ENCODE measurements around the gene HIVEP3.

DNA sequence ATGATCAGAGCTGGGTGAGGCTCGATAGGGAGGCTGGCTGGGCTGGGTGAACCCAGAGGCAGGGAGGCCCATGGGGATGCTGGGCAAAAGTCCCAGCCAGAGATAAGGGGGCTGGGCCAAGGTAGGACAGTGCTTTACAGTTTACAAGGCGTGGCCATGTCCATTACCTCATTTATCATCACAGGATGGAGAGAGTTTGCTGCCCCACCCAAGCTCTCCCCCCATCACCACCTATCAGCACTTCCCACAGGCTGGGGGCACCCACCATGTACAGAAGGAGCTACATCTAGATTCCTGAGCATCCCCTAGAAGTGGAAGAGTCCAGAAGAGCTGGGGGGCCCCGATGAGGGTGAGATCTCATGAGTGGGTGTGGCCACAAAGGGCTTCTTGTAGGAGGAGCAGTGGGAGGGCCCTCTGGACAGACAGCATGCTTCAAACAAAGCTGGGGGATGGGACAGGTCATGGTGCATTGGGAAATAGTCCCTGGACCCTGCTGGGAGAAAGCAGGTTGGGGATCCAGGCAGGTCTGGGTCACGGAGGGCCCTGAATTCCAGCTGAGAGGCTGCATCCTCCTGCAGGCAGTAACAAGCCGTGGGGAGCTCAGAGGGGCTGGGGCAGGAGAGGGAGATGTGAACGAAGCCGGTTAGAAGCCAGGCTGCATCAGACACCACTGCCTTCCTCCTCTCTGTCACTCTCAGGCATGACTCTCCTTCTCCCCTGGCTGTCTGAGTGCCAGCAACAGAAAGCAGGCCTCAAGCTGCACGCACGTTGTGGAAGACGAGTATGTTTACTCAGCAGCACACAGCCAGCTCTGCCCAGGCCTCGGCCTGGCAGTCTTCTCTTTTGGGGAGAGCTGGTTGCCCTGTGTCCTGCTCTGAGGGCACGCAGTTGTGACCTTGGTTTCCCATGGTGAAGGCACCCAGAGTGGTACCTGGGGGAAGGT, 202.3 kb downstream of the HIVEP3 start:
- TF ChIP-seq, protein P1, sequence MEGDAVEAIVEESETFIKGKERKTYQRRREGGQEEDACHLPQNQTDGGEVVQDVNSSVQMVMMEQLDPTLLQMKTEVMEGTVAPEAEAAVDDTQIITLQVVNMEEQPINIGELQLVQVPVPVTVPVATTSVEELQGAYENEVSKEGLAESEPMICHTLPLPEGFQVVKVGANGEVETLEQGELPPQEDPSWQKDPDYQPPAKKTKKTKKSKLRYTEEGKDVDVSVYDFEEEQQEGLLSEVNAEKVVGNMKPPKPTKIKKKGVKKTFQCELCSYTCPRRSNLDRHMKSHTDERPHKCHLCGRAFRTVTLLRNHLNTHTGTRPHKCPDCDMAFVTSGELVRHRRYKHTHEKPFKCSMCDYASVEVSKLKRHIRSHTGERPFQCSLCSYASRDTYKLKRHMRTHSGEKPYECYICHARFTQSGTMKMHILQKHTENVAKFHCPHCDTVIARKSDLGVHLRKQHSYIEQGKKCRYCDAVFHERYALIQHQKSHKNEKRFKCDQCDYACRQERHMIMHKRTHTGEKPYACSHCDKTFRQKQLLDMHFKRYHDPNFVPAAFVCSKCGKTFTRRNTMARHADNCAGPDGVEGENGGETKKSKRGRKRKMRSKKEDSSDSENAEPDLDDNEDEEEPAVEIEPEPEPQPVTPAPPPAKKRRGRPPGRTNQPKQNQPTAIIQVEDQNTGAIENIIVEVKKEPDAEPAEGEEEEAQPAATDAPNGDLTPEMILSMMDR (IDR thresholded peaks at IDR 0.05; ENCODE audit: insufficient read depth, low read depth, low read length), result no peak
- no peak for TF ChIP-seq EZH2 (IDR thresholded peaks at IDR 0.05; ENCODE audit: insufficient read depth, low read length)

Measured in astrocyte (in vitro differentiated cells and primary cell).